ENCODE data around the gene IQCK. TPM values are rescaled to one million over a fixed set of nuclear protein-coding genes. Genes with fewer than 3 reads are reported as not detected.

Gene IQCK
- total RNA-seq, 6 donors from 2014 or later: 9.3 to 50.3 (median 18.3) TPM

DNA sequence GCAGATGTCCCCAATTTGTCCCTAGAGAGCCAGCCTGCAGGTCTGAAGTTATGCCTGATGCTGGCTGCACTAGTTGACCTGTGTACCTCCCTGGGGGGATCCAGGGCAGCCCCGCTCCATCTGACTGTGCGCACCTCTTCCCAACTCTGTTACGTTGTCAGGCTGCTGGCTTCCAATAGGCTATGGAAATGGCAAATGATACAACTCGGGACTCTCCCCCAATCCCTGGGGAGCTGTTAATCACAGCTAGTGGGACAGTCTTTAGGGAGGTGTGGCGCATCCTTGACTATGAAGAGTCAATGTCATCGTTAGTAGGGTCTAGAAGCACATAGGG is 136.4 kb downstream of the IQCK start:
- H3K4me3 ChIP-seq: no peak overlapping the region
- no peaks in the 10 kb centered on the region for H3K4me1 ChIP-seq
- H3K36me3 ChIP-seq: no peaks in the 10 kb centered on the region
- ATAC-seq (ENCODE audit: low FRiP score in 2 of 2) (no peak), DNase-seq (no peak)
- H3K27me3 ChIP-seq: no peaks in the 10 kb centered on the region
- 86 to 93% methylated on average over 6 of the region's 6 CpGs for WGBS, 2 donors
- no peak overlapping the region for H3K27ac ChIP-seq
- no peaks in the 10 kb centered on the region for H3K9me3 ChIP-seq
- no peak for TF ChIP-seq POLR2AphosphoS5 (IDR thresholded peaks at IDR 0.05)

DNA sequence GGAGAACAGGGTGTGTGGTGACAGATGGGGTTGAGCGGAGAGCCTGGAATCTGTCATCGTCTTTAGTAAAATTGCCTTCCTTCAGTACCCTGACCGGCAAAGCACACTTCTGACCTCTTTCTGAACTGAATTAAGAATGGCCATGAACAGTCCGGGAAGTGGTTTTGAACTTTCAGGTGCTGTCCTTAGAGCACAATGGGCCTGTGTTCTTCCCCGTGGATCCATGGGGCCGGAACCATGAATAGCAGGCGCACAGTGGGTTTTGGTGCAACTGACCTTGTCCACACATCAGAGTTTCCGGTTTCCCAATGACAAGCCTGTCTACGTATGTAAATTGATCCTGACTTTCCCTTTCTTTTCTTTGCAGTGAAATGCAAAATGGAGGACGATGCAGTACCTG is 138.0 kb downstream of the IQCK start:
- H3K4me1 ChIP-seq: no peaks in the 10 kb centered on the region
- no peak for TF ChIP-seq EP300 (IDR thresholded peaks at IDR 0.05)
- no peak for TF ChIP-seq POLR2A (IDR thresholded peaks at IDR 0.05)
- TF ChIP-seq POLR2AphosphoS5 (IDR thresholded peaks at IDR 0.05): no peak
- TF ChIP-seq, protein P1, sequence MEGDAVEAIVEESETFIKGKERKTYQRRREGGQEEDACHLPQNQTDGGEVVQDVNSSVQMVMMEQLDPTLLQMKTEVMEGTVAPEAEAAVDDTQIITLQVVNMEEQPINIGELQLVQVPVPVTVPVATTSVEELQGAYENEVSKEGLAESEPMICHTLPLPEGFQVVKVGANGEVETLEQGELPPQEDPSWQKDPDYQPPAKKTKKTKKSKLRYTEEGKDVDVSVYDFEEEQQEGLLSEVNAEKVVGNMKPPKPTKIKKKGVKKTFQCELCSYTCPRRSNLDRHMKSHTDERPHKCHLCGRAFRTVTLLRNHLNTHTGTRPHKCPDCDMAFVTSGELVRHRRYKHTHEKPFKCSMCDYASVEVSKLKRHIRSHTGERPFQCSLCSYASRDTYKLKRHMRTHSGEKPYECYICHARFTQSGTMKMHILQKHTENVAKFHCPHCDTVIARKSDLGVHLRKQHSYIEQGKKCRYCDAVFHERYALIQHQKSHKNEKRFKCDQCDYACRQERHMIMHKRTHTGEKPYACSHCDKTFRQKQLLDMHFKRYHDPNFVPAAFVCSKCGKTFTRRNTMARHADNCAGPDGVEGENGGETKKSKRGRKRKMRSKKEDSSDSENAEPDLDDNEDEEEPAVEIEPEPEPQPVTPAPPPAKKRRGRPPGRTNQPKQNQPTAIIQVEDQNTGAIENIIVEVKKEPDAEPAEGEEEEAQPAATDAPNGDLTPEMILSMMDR (IDR thresholded peaks at IDR 0.05): no peak
- H3K9me3 ChIP-seq: no peaks in the 10 kb centered on the region
- no peak overlapping the region for H3K27ac ChIP-seq
- H3K4me3 ChIP-seq: no peak overlapping the region
- 90 to 92% methylated on average over 10 of the region's 10 CpGs for WGBS, 2 donors
- no peaks in the 10 kb centered on the region for H3K27me3 ChIP-seq
- DNase-seq: no peak
- H3K36me3 ChIP-seq: no peaks in the 10 kb centered on the region
- no peak for ATAC-seq (ENCODE audit: low FRiP score in 2 of 2)

DNA sequence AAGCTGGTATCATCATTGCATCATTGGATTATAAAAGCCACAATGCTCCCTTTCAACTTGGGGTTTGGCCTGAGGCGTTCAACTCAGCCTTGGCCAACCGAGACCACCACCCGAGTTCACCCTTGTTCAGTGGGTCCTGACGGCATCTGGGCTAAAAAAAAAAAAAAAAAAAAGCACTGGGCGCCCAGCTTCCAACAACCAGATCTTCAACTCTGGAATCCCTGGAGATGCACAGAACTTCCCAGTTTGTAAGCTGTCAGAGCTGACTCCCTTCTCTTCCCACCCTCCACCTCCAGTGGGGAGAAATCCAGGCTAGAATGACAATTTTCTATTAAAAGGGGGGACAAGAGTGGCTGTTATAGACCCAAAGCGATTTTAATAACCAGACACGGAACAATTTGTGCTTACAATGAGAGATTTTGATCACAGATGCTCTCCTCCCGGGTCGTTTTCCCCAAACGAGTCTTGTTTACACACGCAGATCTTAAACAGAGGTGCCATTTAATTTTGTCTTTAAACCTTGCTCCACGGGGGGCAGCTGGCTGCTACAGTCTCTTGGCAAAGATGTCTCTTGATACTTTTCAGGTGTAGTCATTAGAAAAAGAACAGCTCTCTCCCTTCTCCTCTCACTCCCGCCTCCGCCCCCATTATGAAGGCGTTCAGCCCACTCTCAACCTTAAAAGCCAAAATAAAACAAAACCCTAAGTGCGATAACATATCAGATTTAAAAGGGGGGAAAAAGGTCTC is 139.7 kb downstream of the IQCK start:
- Histone ChIP-seq H3K27ac (no peak overlapping the region), H3K4me1 (no peaks in the 10 kb centered on the region), H3K4me3 (no peak overlapping the region), H3K36me3 (no peaks in the 10 kb centered on the region), H3K9me3 (no peaks in the 10 kb centered on the region), H3K27me3 (no peaks in the 10 kb centered on the region)
- WGBS, 2 donors: 81 to 84% methylated on average over 16 of the region's 16 CpGs
- DNase-seq: no peak
- ATAC-seq (ENCODE audit: low FRiP score in 2 of 2): no peak
- TF ChIP-seq, protein P1 (IDR thresholded peaks at IDR 0.05): no peak
- TF ChIP-seq POLR2AphosphoS5 (IDR thresholded peaks at IDR 0.05): no peak
- no peak for TF ChIP-seq POLR2A (IDR thresholded peaks at IDR 0.05)
- TF ChIP-seq EP300 (IDR thresholded peaks at IDR 0.05): no peak

DNA sequence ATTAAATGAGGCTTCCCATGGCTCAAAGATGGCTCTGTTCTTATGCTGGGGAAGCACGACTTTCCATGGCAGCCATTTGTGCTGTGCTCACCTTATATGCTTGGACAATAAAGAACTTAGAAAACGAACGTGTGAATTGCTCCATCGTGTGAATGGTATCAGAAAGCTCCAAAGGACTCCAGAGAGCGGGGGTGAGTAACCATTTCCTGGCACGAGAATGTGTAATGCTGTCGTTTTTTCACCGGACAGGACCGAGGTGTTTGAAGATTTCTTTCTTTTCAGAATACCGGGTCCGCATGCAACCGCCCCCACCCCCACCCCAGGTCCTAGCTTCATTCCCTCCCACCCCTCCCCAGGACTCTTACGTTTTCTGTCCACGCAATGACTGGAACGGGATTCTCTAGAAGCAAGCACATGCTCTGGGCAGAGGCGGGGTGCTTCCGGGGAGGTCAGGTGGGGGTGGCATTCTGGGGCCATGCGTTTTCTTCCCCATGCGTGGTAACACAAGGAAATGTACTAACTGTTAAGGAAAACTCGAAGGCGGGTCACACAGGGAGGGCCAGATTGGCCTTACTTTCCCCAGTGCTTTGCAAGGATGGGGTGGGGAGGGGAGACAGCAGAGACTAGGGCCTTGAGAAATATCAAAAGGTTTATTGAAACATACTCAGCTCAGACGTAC is 140.4 kb downstream of the IQCK start:
- Histone ChIP-seq H3K9me3 (no peaks in the 10 kb centered on the region), H3K27ac (no peak overlapping the region), H3K4me3 (no peak overlapping the region), H3K27me3 (no peaks in the 10 kb centered on the region), H3K4me1 (no peaks in the 10 kb centered on the region), H3K36me3 (no peaks in the 10 kb centered on the region)
- no peak for DNase-seq
- ATAC-seq (ENCODE audit: low FRiP score in 2 of 2): no peak
- 90 to 91% methylated on average over 22 of the region's 22 CpGs for WGBS, 2 donors
- TF ChIP-seq POLR2A (IDR thresholded peaks at IDR 0.05) (no peak), EP300 (IDR thresholded peaks at IDR 0.05) (no peak), POLR2AphosphoS5 (IDR thresholded peaks at IDR 0.05) (no peak)
- TF ChIP-seq, protein P1 (IDR thresholded peaks at IDR 0.05): no peak

DNA sequence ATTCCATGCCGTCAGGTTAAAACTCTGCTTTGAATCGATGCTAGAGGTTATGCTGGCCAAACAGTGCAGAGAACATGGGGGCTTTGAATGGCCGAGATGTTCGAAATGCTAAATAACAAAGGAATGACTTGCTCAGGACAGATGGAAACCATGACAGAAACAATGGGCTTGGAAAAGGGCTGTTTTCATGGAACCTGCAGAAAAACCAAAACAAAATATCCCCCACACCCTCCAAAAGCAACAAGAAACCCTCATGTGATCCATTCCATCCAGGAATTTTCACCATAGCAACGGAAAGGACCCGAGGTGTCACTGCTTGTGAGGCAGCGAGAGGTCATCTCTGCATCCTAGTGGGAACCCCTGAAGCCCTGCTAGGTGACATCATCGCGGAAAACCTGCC is 141.1 kb downstream of the IQCK start:
- TF ChIP-seq EP300 (IDR thresholded peaks at IDR 0.05): no peak
- TF ChIP-seq POLR2AphosphoS5 (IDR thresholded peaks at IDR 0.05): no peak
- no peak for TF ChIP-seq POLR2A (IDR thresholded peaks at IDR 0.05)
- TF ChIP-seq, protein P1 (IDR thresholded peaks at IDR 0.05): no peak
- WGBS, 2 donors: 92 to 94% methylated on average over 9 of the region's 9 CpGs

More for the DNA sequence above, 141.1 kb downstream of the IQCK start:
- no peaks in the 10 kb centered on the region for H3K36me3 ChIP-seq
- ATAC-seq (ENCODE audit: low FRiP score in 2 of 2) (no peak), DNase-seq (no peak)
- no peaks in the 10 kb centered on the region for H3K9me3 ChIP-seq
- no peak overlapping the region for H3K4me3 ChIP-seq
- H3K27ac ChIP-seq: no peak overlapping the region
- no peaks in the 10 kb centered on the region for H3K4me1 ChIP-seq
- H3K27me3 ChIP-seq: no peaks in the 10 kb centered on the region

Data from upper lobe of left lung (tissue), 6 donors.